Lung (tissue), 12 donors: Measurements from ENCODE around the gene RAB3GAP1. TPM values are rescaled to one million over a fixed set of nuclear protein-coding genes. Genes with fewer than 3 reads are reported as not detected.

Experiments used
- ATAC-seq: fragments of 200-7000 bp; cut with Tn5 transposase; one replicate; pipeline ENCODE4 v1.9.1; 2020; ENCODE audit warnings: moderate number of reproducible peaks; ENCODE audit not compliant: insufficient read depth, low FRiP score
- DNase-seq, 3 donors: peaks; one replicate each; pipeline ENCODE4 v3.0.0-alpha.2; 2013 to 2017
- H3K27ac ChIP-seq, 2 donors: one replicate each; pipeline ENCODE4 v1.5.1; 2013; ENCODE audit warnings: mild to moderate bottlenecking in 2 of 2, moderate library complexity in 2 of 2, control low read depth in 1 of 2, inconsistent platforms in 1 of 2, low read depth in 1 of 2, low read length in 1 of 2
- H3K27me3 ChIP-seq, 3 donors: one replicate each; pipeline ENCODE4 v1.5.1; 2013; ENCODE audit warnings: low read length in 2 of 3; ENCODE audit not compliant: control insufficient read depth in 3 of 3, insufficient read depth in 3 of 3
- H3K36me3 ChIP-seq, 4 donors: one replicate each; pipeline ENCODE4 v1.5.1; 2013; ENCODE audit warnings: low read length in 4 of 4, mild to moderate bottlenecking in 1 of 4, moderate library complexity in 1 of 4; ENCODE audit not compliant: control insufficient read depth in 4 of 4, insufficient read depth in 4 of 4
- H3K4me1 ChIP-seq, 5 donors: one replicate each; pipeline ENCODE4 v1.5.1; 2013; ENCODE audit warnings: low read length in 5 of 5, mild to moderate bottlenecking in 2 of 5, moderate library complexity in 1 of 5; ENCODE audit not compliant: control insufficient read depth in 5 of 5, insufficient read depth in 5 of 5
- H3K4me3 ChIP-seq: one replicate; pipeline ENCODE4 v1.5.1; 2013; ENCODE audit warnings: mild to moderate bottlenecking, control low read depth, moderate library complexity
- H3K9ac ChIP-seq, 2 donors: one replicate each; pipeline ENCODE4 v1.5.1; 2013; ENCODE audit warnings: low read length in 2 of 2, control low read depth in 1 of 2; ENCODE audit not compliant: insufficient read depth in 1 of 2
- H3K9me3 ChIP-seq, 4 donors: one replicate each; pipeline ENCODE4 v1.5.1; 2013; ENCODE audit warnings: low read length in 3 of 4, mild to moderate bottlenecking in 1 of 4, moderate library complexity in 1 of 4; ENCODE audit not compliant: control insufficient read depth in 4 of 4, insufficient read depth in 3 of 4
- CTCF ChIP-seq: IDR thresholded peaks from 2 replicates; pipeline ENCODE4 v1.5.1; 2012; ENCODE audit warnings: mild to moderate bottlenecking; ENCODE audit errors: control extremely low read depth, extremely low read depth
- WGBS, 2 donors: extraction: QIAGEN DNeasy Blood & Tissue Kit; methylation state at CpG; one replicate each; pipeline ENCODE4 v1.1.7; 2013; 5-methylcytosine and 5-hydroxymethylcytosine counted together
- polyA plus RNA-seq, 2 donors: library from polyadenylated mRNA; stranded (reverse); fragments of 200-250 nt; gene quantifications; one replicate each; pipeline ENCODE4 v1.2.1, GENCODE V29; 2013
- total RNA-seq, 2 donors: library from RNA; depleted of rRNA in 1 of 2; stranded (reverse); fragments of >200 nt in 1 of 2; gene quantifications; one replicate each; pipeline ENCODE4 v1.2.1, GENCODE V29; 2014 to 2021
- donor health status: control.
- donor health status: control.
- donor health status: Bipolar disorder and iron deficiency.
- donor health status: healthy.
- donor health status: DM: yes; HTN: yes; CAD: no.

RAB3GAP1 gene
- total and polyA plus RNA-seq, 4 donors = 15.2 to 107 (median 25.4) TPM

- no peaks in the 10 kb centered on the region for H3K4me1 ChIP-seq
- ATAC-seq (no peak), DNase-seq (no peak)
- TF ChIP-seq CTCF = no peak
- no peaks in the 10 kb centered on the region for H3K9me3 ChIP-seq
- H3K27me3 ChIP-seq = no peaks in the 10 kb centered on the region
- peaks cover 17 to 32% (median 27%) of the 10 kb centered on the region in 4 donors for H3K36me3 ChIP-seq
- H3K9ac ChIP-seq = no peak overlapping the region
- 92 to 94% methylated on average over 5 of the region's 5 CpGs for WGBS, 2 donors
- H3K27ac ChIP-seq = no peak overlapping the region
- H3K4me3 ChIP-seq = no peak overlapping the region
Observed at GRCh38 chr2:135162377-135162776, 110.3 kb downstream of the RAB3GAP1 start.

DNA sequence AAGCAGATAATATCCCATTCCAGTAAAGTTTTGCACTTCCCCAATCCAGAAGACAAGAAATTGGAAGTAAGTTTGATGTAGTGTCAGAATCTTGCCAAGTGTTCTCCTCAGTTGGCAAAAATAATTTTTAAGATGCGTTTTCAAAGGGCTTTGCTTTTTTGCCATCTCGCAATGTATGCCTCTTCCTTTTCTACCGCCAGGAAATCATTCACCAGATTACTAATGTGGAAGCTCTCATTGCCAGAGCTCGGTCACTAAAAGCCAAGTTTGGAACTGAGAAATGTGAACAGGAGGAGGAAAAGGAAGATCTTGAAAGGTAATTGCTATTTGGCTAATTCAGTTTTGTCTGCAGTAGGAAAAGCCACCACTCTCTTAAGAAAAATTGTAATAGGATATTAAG lies 110.7 kb downstream of the RAB3GAP1 start:
- no peak overlapping the region for H3K9ac ChIP-seq
- TF ChIP-seq CTCF = no peak
- H3K4me3 ChIP-seq = no peak overlapping the region
- no peaks in the 10 kb centered on the region for H3K27me3 ChIP-seq
- no peak overlapping the region for H3K27ac ChIP-seq
- H3K4me1 ChIP-seq = no peaks in the 10 kb centered on the region
- peaks cover 18 to 33% (median 28%) of the 10 kb centered on the region in 4 donors for H3K36me3 ChIP-seq
- ATAC-seq (no peak), DNase-seq (no peak)
- WGBS, 2 donors = 78 to 79% methylated on average over 4 of the region's 4 CpGs
- H3K9me3 ChIP-seq = no peaks in the 10 kb centered on the region

- 94 to 96% methylated on average over 2 of the region's 2 CpGs for WGBS, 2 donors
- H3K36me3 ChIP-seq = peaks cover 20 to 34% (median 28%) of the 10 kb centered on the region in 4 donors
- no peak for TF ChIP-seq CTCF
Observed at GRCh38 chr2:135163306-135163705, 111.2 kb downstream of the RAB3GAP1 start.

DNA sequence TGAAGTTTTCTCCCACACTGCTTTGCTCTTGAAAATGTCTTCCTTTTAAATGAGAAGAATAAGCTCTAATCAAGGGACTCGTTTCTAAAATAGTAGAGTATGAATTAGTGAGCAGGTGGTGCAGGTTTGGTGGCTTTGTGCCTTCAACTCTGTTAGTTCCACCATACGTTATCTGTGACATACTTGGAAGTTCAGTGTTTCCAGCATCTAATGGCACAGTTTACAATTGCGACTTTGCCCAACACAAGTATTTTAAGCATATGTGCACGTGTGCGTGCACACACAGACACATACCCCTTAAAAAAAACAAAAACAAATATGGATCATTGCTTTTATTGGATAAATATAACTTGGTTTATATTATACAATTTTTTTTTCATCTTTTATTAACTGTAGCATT lies 111.8 kb downstream of the RAB3GAP1 start:
- no peak overlapping the region for H3K9ac ChIP-seq
- no peak overlapping the region for H3K4me3 ChIP-seq
- no peak for TF ChIP-seq CTCF
- ATAC-seq (no peak), DNase-seq (no peak)
- no peaks in the 10 kb centered on the region for H3K4me1 ChIP-seq
- 95 to 96% methylated on average over 5 of the region's 5 CpGs for WGBS, 2 donors
- no peak overlapping the region for H3K27ac ChIP-seq
- H3K27me3 ChIP-seq = no peaks in the 10 kb centered on the region
- no peaks in the 10 kb centered on the region for H3K9me3 ChIP-seq
- H3K36me3 ChIP-seq = peaks cover 23 to 35% (median 28%) of the 10 kb centered on the region in 4 donors

More at GRCh38 chr2:135163306-135163705, 111.2 kb downstream of the RAB3GAP1 start:
- ATAC-seq = no peak
- H3K4me3 ChIP-seq = no peak overlapping the region
- no peak overlapping the region for H3K27ac ChIP-seq
- no peak for DNase-seq
- no peak overlapping the region for H3K9ac ChIP-seq
- H3K9me3 ChIP-seq = no peaks in the 10 kb centered on the region
- H3K4me1 ChIP-seq = no peaks in the 10 kb centered on the region
- no peaks in the 10 kb centered on the region for H3K27me3 ChIP-seq
